Measurements from ENCODE around the gene POLE. TPM values are rescaled to one million over a fixed set of nuclear protein-coding genes. Genes with fewer than 3 reads are reported as not detected.

POLE gene
- total RNA-seq, 1 donor from 2014 or later, result 10.3 TPM

GRCh38 chr12:132661972-132662371, 25.2 kb downstream of the POLE start:
- DNase-seq (no peak), ATAC-seq (ENCODE audit: poor library complexity) (peak; percentile 36)
- intact Hi-C loops (cut with DNase I), result no loop called here

- intact Hi-C loops (cut with DNase I), result no loop called here
- ATAC-seq (ENCODE audit: poor library complexity) (no peak), DNase-seq (no peak)
Measured at GRCh38 chr12:132660996-132661395, 26.1 kb downstream of the POLE start.

- intact Hi-C loops (cut with DNase I), result no loop called here
- DNase-seq (no peak), ATAC-seq (ENCODE audit: poor library complexity) (no peak)
Measured at GRCh38 chr12:132660052-132660451, 27.1 kb downstream of the POLE start.

- ATAC-seq (ENCODE audit: poor library complexity), result no peak
- intact Hi-C loops (cut with DNase I), result no loop called here
- no peak for DNase-seq
Measured at GRCh38 chr12:132659146-132659545, 28.0 kb downstream of the POLE start.

GRCh38 chr12:132658149-132658894, 28.8 kb downstream of the POLE start:
- no peak for DNase-seq

GRCh38 chr12:132657004-132657727, 30.0 kb downstream of the POLE start:
- DNase-seq, result no peak
- intact Hi-C loops (cut with DNase I), result no loop called here
- no peak for ATAC-seq (ENCODE audit: poor library complexity)

More at GRCh38 chr12:132658149-132658894, 28.8 kb downstream of the POLE start:
- no peak for ATAC-seq (ENCODE audit: poor library complexity)
- intact Hi-C loops (cut with DNase I), result no loop called here

- ATAC-seq (ENCODE audit: poor library complexity) (no peak), DNase-seq (no peak)
- intact Hi-C loops (cut with DNase I), result no loop called here
Measured at GRCh38 chr12:132653567-132654290, 33.4 kb downstream of the POLE start.

- intact Hi-C loops (cut with DNase I), result no loop called here
- DNase-seq, result no peak
- no peak for ATAC-seq (ENCODE audit: poor library complexity)
Measured at GRCh38 chr12:132651444-132652100, 35.6 kb downstream of the POLE start.

GRCh38 chr12:132649226-132649945, 37.8 kb downstream of the POLE start:
- ATAC-seq (ENCODE audit: poor library complexity), result no peak
- intact Hi-C loops (cut with DNase I), result loop anchor here (10.0 kb wide), 1 partner anchor 495 kb away; no protein-coding TSS in a partner anchor
- no peak for DNase-seq

GRCh38 chr12:132648616-132649225, 38.4 kb downstream of the POLE start:
- intact Hi-C loops (cut with DNase I), result loop anchor here (10.0 kb wide), 1 partner anchor 494 kb away; no protein-coding TSS in a partner anchor
- ATAC-seq (ENCODE audit: poor library complexity) (no peak), DNase-seq (no peak)

- DNase-seq, result no peak
- intact Hi-C loops (cut with DNase I), result loop anchor here (10.0 kb wide), 1 partner anchor 493 kb away; no protein-coding TSS in a partner anchor
Measured at GRCh38 chr12:132647858-132648257, 39.3 kb downstream of the POLE start.

GRCh38 chr12:132646850-132647249, 40.3 kb downstream of the POLE start:
- intact Hi-C loops (cut with DNase I), result loop anchor here (10.0 kb wide), 1 partner anchor 492 kb away; no protein-coding TSS in a partner anchor
- ATAC-seq (ENCODE audit: poor library complexity), result no peak
- DNase-seq, result no peak

More at GRCh38 chr12:132647858-132648257, 39.3 kb downstream of the POLE start:
- no peak for ATAC-seq (ENCODE audit: poor library complexity)

- DNase-seq (no peak), ATAC-seq (ENCODE audit: poor library complexity) (no peak)
- intact Hi-C loops (cut with DNase I), result loop anchor here (10.0 kb wide), 1 partner anchor 488 kb away; no protein-coding TSS in a partner anchor
Measured at GRCh38 chr12:132642846-132643835, 44.0 kb downstream of the POLE start.

GRCh38 chr12:132641811-132642650, 45.1 kb downstream of the POLE start:
- intact Hi-C loops (cut with DNase I), result loop anchor here (10.0 kb wide), 1 partner anchor 487 kb away; no protein-coding TSS in a partner anchor
- no peak for ATAC-seq (ENCODE audit: poor library complexity)
- no peak for DNase-seq

- ATAC-seq (ENCODE audit: poor library complexity) (no peak), DNase-seq (no peak)
- intact Hi-C loops (cut with DNase I), result loop anchor here (10.0 kb wide), 1 partner anchor 486 kb away; no protein-coding TSS in a partner anchor
Measured at GRCh38 chr12:132640936-132641335, 46.2 kb downstream of the POLE start.
